GM23338 (cell line): ENCODE measurements around the gene EFCAB9. TPM values are rescaled to one million over a fixed set of nuclear protein-coding genes. Genes with fewer than 3 reads are reported as not detected.

Source experiments
- ATAC-seq: fragments of 200-7000 bp; cut with Tn5 transposase; 3 replicates; pipeline ENCODE4 v1.9.1; 2020
- DNase-seq: peaks from one replicate; pipeline ENCODE4 v3.0.0-alpha.2; 2015; ENCODE audit warnings: low spot score
- H2AFZ ChIP-seq: fragments of 200-600 bp; sonication (generic); 2 replicates; pipeline ENCODE4 v1.8.0; 2016; ENCODE audit warnings: antibody characterized with exemption, mild to moderate bottlenecking, moderate library complexity
- H3F3A ChIP-seq: fragments of 200-600 bp; sonication (generic); replicated peaks from 2 replicates; pipeline ENCODE4 v1.8.0; 2017; ENCODE audit warnings: antibody characterized with exemption, mixed run types, low read depth
- H3K27ac ChIP-seq: fragments of 200-600 bp; sonication (generic); 2 replicates; pipeline ENCODE4 v1.6.1; 2016; ENCODE audit warnings: low read depth
- H3K27me3 ChIP-seq: fragments of 200-600 bp; sonication (generic); 2 replicates; pipeline ENCODE4 v1.8.0; 2016; ENCODE audit warnings: mild to moderate bottlenecking, mixed run types, moderate library complexity; ENCODE audit not compliant: insufficient read depth
- H3K36me3 ChIP-seq: fragments of 200-600 bp; sonication (generic); 2 replicates; pipeline ENCODE4 v1.8.0; 2016; ENCODE audit warnings: mild to moderate bottlenecking; ENCODE audit not compliant: insufficient read depth
- H3K4me1 ChIP-seq: fragments of 200-600 bp; sonication (generic); 2 replicates; pipeline ENCODE4 v1.8.0; 2016; ENCODE audit warnings: mild to moderate bottlenecking, moderate library complexity; ENCODE audit not compliant: insufficient read depth
- H3K4me2 ChIP-seq: fragments of 200-600 bp; sonication (generic); 2 replicates; pipeline ENCODE4 v1.7.1; 2017; ENCODE audit warnings: mixed run types
- H3K4me3 ChIP-seq: fragments of 200-600 bp; sonication (generic); 2 replicates; pipeline ENCODE4 v1.6.1; 2016; ENCODE audit warnings: mixed run types
- H3K79me2 ChIP-seq: fragments of 200-600 bp; sonication (generic); replicated peaks from 2 replicates; pipeline ENCODE4 v1.8.0; 2017; ENCODE audit warnings: mild to moderate bottlenecking; ENCODE audit not compliant: insufficient read depth
- H3K9me2 ChIP-seq: fragments of 200-600 bp; sonication (generic); 2 replicates; pipeline ENCODE4 v1.8.0; 2017; ENCODE audit not compliant: insufficient read depth
- H4K20me1 ChIP-seq: fragments of 200-600 bp; sonication (generic); replicated peaks from 2 replicates; pipeline ENCODE4 v1.8.0; 2017; ENCODE audit warnings: mild to moderate bottlenecking; ENCODE audit not compliant: insufficient read depth
- H3K27ac Mint-ChIP-seq: 2 replicates; pipeline ENCODE4 v1.8.0; 2020; ENCODE audit warnings: inconsistent platforms, mild to moderate bottlenecking, moderate library complexity, mixed read lengths
- H3K27me3 Mint-ChIP-seq: 3 replicates; pipeline ENCODE4 v1.8.0; 2022; ENCODE audit warnings: low read depth, mild to moderate bottlenecking, moderate library complexity, mixed read lengths, inconsistent platforms; ENCODE audit not compliant: insufficient read depth, poor library complexity
- H3K36me3 Mint-ChIP-seq: 3 replicates; pipeline ENCODE4 v1.8.0; 2021; ENCODE audit warnings: low read depth, mild to moderate bottlenecking, inconsistent platforms, moderate library complexity, mixed read lengths
- H3K4me1 Mint-ChIP-seq: 3 replicates; pipeline ENCODE4 v1.8.0; 2020; ENCODE audit warnings: mild to moderate bottlenecking, inconsistent platforms, mixed read lengths
- H3K4me3 Mint-ChIP-seq: 3 replicates; pipeline ENCODE4 v1.8.0; 2021; ENCODE audit warnings: moderate library complexity, mild to moderate bottlenecking, inconsistent platforms, mixed read lengths
- H3K9me3 Mint-ChIP-seq: 3 replicates; pipeline ENCODE4 v1.8.0; 2020; ENCODE audit warnings: moderate library complexity, mild to moderate bottlenecking, inconsistent platforms, mixed read lengths
- CTCF ChIP-seq, 2 experiments: fragments of 200-600 bp in 1 of 2; sonication (generic) in 1 of 2; conservative IDR thresholded peaks; 2 replicates each; pipeline versions ENCODE4 v1.5.1 to v1.6.1; 2016 to 2017; ENCODE audit warnings: antibody characterized with exemption in 2 of 2, low read depth in 2 of 2, mild to moderate bottlenecking in 2 of 2, moderate library complexity in 1 of 2
- EZH2 ChIP-seq: fragments of 200-600 bp; sonication (generic); IDR thresholded peaks from one replicate; pipeline ENCODE4 v1.8.0; 2017; ENCODE audit warnings: antibody characterized with exemption, mild to moderate bottlenecking, low read depth; ENCODE audit not compliant: unreplicated experiment
- EZH2phosphoT487 ChIP-seq: fragments of 200-600 bp; sonication (generic); IDR thresholded peaks from one replicate; pipeline ENCODE4 v1.8.1; 2018; ENCODE audit warnings: antibody characterized with exemption; ENCODE audit not compliant: unreplicated experiment
- JUNB ChIP-seq: IDR thresholded peaks from one replicate; pipeline ENCODE4 v1.6.1; 2016; ENCODE audit warnings: antibody characterized with exemption; ENCODE audit not compliant: unreplicated experiment
- STAT1 ChIP-seq: IDR thresholded peaks from one replicate; pipeline ENCODE4 v1.6.1; 2016; ENCODE audit warnings: antibody characterized with exemption; ENCODE audit not compliant: unreplicated experiment
- ZNF114 ChIP-seq: fragments of 250-450 bp; sonication (Bioruptor Pico); IDR thresholded peaks from 2 replicates; pipeline ENCODE4 v1.5.0; 2020; ENCODE audit warnings: mild to moderate bottlenecking, moderate library complexity
- ZNF331 ChIP-seq: fragments of 250-450 bp; sonication (Bioruptor Pico); IDR thresholded peaks from 2 replicates; pipeline ENCODE4 v1.5.0; 2020; ENCODE audit warnings: low read depth, mild to moderate bottlenecking, moderate library complexity
- ZNF462 ChIP-seq: fragments of 250-450 bp; sonication (Bioruptor Pico); IDR thresholded peaks from 2 replicates; pipeline ENCODE4 v1.5.0; 2020; ENCODE audit warnings: mild to moderate bottlenecking, moderate library complexity
- polyA plus RNA-seq: library from polyadenylated mRNA; unstranded; fragments of >200 nt; fragmentation: Nextera tagmentation; extraction: Ambion mirVana; gene quantifications from 2 replicates; pipeline ENCODE4 v1.2.1, GENCODE V29; 2016
- total RNA-seq: library from RNA; depleted of rRNA; stranded (reverse); fragments of >200 nt; shearing (Covaris generic); gene quantifications from 2 replicates; pipeline ENCODE4 v1.2.3, GENCODE V29; 2014

EFCAB9 gene
- total and polyA plus RNA-seq, 2 experiments from 2014 or later, result not detected

GRCh38 chr5:172144931-172145869, 48.8 kb upstream of the EFCAB9 start (continued):
- TF ChIP-seq CTCF (conservative IDR thresholded peaks at IDR 0.05; ENCODE audit: low read depth in 2 of 2) (no peak), ZNF114 (CRISPR knock-in tag) (no peak), ZNF331 (CRISPR knock-in tag) (no peak), EZH2 (no peak)

- H4K20me1 ChIP-seq, result no peaks in the 10 kb centered on the region; the same call in 1 of the 2 replicates
- no peak overlapping the region for H3K27ac Mint-ChIP-seq
- no peak overlapping the region for H3K4me3 Mint-ChIP-seq
- no peak for DNase-seq
- H3K9me3 Mint-ChIP-seq, result no peaks in the 10 kb centered on the region
- no peak for ATAC-seq
- H3K4me1 Mint-ChIP-seq, result peaks cover 18% of the 10 kb centered on the region
- H3K36me3 ChIP-seq, result no peaks in the 10 kb centered on the region
- no peaks in the 10 kb centered on the region for H3K27me3 ChIP-seq
- H3K4me2 ChIP-seq, result no peak overlapping the region
- H3K27ac ChIP-seq, result no peak overlapping the region
- peaks cover 6% of the 10 kb centered on the region; the same call in 1 of the 2 replicates for H3K4me1 ChIP-seq
- H3F3A ChIP-seq, result no peaks in the 10 kb centered on the region
- no peaks in the 10 kb centered on the region for H3K36me3 Mint-ChIP-seq
- H2AFZ ChIP-seq, result no peak overlapping the region
- H3K79me2 ChIP-seq, result peaks cover 12% of the 10 kb centered on the region; the same call in 1 of the 2 replicates
- H3K27me3 Mint-ChIP-seq, result peaks cover 7% of the 10 kb centered on the region
- H3K4me3 ChIP-seq, result no peak overlapping the region
- H3K9me2 ChIP-seq, result no peaks in the 10 kb centered on the region
- TF ChIP-seq ZNF462 (CRISPR knock-in tag) (no peak), ZNF114 (CRISPR knock-in tag) (no peak), CTCF (conservative IDR thresholded peaks at IDR 0.05; ENCODE audit: low read depth in 2 of 2) (no peak), JUNB (no peak), STAT1 (no peak), EZH2phosphoT487 (no peak)
Measured at GRCh38 chr5:172145870-172146747, 47.9 kb upstream of the EFCAB9 start.
